ENCODE results near the gene RFESD.

The RFESD gene

GRCh38 chr5:95646569-95647431 lies at the start of gene RFESD:
Gene RFESD, plus strand, starts transcription at chr5:95646777. Its CDS starts 5,495 bp downstream, at chr5:95652272.
- DNase-seq (ENCODE audit: low read depth in 2 of 2, low spot score in 1 of 2) = peak; percentile 86 to 90

GRCh38 chr5:95599252-95599651 lies 47.3 kb upstream of the RFESD start:
- DNase-seq (ENCODE audit: low read depth in 2 of 2, low spot score in 1 of 2) = no peak

GRCh38 chr5:95600557-95600956 lies 46.0 kb upstream of the RFESD start:
- no peak for DNase-seq (ENCODE audit: low read depth in 2 of 2, low spot score in 1 of 2)

GRCh38 chr5:95605786-95606185 lies 40.8 kb upstream of the RFESD start:
- no peak for DNase-seq (ENCODE audit: low read depth in 2 of 2, low spot score in 1 of 2)

GRCh38 chr5:95606419-95606818 lies 40.2 kb upstream of the RFESD start:
- no peak for DNase-seq (ENCODE audit: low read depth in 2 of 2, low spot score in 1 of 2)

- DNase-seq (ENCODE audit: low read depth in 2 of 2, low spot score in 1 of 2) = no peak
Measured at GRCh38 chr5:95609711-95610110, 36.9 kb upstream of the RFESD start.

GRCh38 chr5:95610546-95610945 lies 36.0 kb upstream of the RFESD start:
- DNase-seq (ENCODE audit: low read depth in 2 of 2, low spot score in 1 of 2) = no peak

GRCh38 chr5:95611396-95611795 lies 35.2 kb upstream of the RFESD start:
- DNase-seq (ENCODE audit: low read depth in 2 of 2, low spot score in 1 of 2) = no peak

- no peak for DNase-seq (ENCODE audit: low read depth in 2 of 2, low spot score in 1 of 2)
Measured at GRCh38 chr5:95613514-95613913, 33.1 kb upstream of the RFESD start.

GRCh38 chr5:95615164-95615467 lies 31.5 kb upstream of the RFESD start:
- no peak for DNase-seq (ENCODE audit: low read depth in 2 of 2, low spot score in 1 of 2)

GRCh38 chr5:95617057-95617456 lies 29.5 kb upstream of the RFESD start:
- no peak for DNase-seq (ENCODE audit: low read depth in 2 of 2, low spot score in 1 of 2)

- DNase-seq (ENCODE audit: low read depth in 2 of 2, low spot score in 1 of 2) = no peak
Measured at GRCh38 chr5:95619096-95619495, 27.5 kb upstream of the RFESD start.

- DNase-seq (ENCODE audit: low read depth in 2 of 2, low spot score in 1 of 2) = no peak
Measured at GRCh38 chr5:95619514-95620029, 27.0 kb upstream of the RFESD start.

GRCh38 chr5:95620030-95620869 lies 26.3 kb upstream of the RFESD start, which contains the start of gene GPR150:
Gene GPR150, plus strand, starts transcription at chr5:95620087. Its CDS starts 189 bp downstream, at chr5:95620276.
- peak; percentile 17 to 33 for DNase-seq (ENCODE audit: low read depth in 2 of 2, low spot score in 1 of 2)

- DNase-seq (ENCODE audit: low read depth in 2 of 2, low spot score in 1 of 2) = no peak
Measured at GRCh38 chr5:95620870-95621838, 25.4 kb upstream of the RFESD start.

- no peak for DNase-seq (ENCODE audit: low read depth in 2 of 2, low spot score in 1 of 2)
Measured at GRCh38 chr5:95621839-95622629, 24.5 kb upstream of the RFESD start.

- DNase-seq (ENCODE audit: low read depth in 2 of 2, low spot score in 1 of 2) = no peak
Measured at GRCh38 chr5:95623706-95624105, 22.9 kb upstream of the RFESD start.

GRCh38 chr5:95624368-95624767 lies 22.2 kb upstream of the RFESD start:
- no peak for DNase-seq (ENCODE audit: low read depth in 2 of 2, low spot score in 1 of 2)

GRCh38 chr5:95626701-95627100 lies 19.9 kb upstream of the RFESD start:
- DNase-seq (ENCODE audit: low read depth in 2 of 2, low spot score in 1 of 2) = no peak

All from stimulated activated CD8-positive, alpha-beta memory T cell treated with anti-CD3 and anti-CD28 coated beads, Interleukin-4, amount 100 ng/mL, for 4 hours (primary cell).